Activated naive CD8-positive, alpha-beta T cell treated with anti-CD3 and anti-CD28 coated beads, Interleukin-2, amount 50 U/mL, for 16 hours (primary cell): ENCODE data around the gene GPX2.

Source experiments
- DNase-seq: peaks from one replicate; pipeline ENCODE4 v3.0.0-alpha.2; 2020; ENCODE audit warnings: low read depth, low spot score

The GPX2 gene

GRCh38 chr14:64940336-64940910 lies 2.1 kb downstream of the GPX2 start:
- no peak for DNase-seq

- no peak for DNase-seq
Observed at GRCh38 chr14:64939817-64940190, 2.7 kb downstream of the GPX2 start.

GRCh38 chr14:64938972-64939816 lies 3.4 kb downstream of the GPX2 start:
- no peak for DNase-seq

DNA sequence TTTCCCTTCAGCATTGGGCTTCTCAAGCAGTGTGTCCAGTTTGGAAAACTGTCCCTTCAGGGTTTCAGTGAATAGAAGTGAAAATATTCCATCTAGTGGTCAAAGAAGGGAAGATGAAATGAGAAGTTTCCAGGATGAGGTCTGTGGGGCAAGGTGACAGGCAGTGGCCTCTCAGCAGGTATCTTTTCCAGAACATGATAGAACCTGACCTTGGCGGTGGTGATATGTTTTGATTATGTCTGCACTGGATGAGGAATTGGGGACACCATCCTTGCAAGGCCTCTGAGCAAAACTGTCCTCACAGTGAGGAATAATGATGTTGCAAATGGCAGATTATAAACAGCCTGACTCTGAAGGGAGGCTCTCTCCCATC lies 4.7 kb downstream of the GPX2 start:
- no peak for DNase-seq

GRCh38 chr14:64937171-64937820 lies 5.2 kb downstream of the GPX2 start:
- no peak for DNase-seq

- DNase-seq = no peak
Observed at GRCh38 chr14:64935508-64935907, 7.0 kb downstream of the GPX2 start.

DNA sequence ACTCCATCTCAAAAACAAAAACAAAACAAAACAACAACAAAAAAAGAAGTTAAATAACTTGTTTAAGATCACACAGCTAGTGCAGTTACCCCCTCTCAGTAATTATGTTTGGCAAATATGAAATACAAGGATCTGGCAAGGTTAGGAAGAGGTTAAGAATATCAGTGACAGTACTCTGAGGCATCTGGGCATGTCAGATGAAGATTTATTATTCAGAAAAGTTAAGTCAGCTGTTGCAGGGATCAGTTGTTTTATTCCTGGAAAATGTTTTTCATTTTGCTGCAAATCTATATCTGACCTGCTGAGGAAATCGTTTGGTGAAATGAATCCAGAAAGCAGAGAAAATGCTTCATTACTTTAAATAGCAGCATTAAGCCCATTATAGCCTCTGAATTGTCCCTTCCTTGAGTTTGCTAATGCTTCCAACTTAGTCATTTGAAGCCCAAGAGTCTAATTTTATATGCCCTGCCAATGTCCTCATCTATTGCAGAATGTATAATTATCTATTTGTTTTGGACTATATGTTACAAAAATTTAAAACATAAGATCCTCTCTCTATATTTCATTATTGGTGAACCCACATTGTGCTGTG lies 8.1 kb downstream of the GPX2 start:
- DNase-seq = no peak

DNA sequence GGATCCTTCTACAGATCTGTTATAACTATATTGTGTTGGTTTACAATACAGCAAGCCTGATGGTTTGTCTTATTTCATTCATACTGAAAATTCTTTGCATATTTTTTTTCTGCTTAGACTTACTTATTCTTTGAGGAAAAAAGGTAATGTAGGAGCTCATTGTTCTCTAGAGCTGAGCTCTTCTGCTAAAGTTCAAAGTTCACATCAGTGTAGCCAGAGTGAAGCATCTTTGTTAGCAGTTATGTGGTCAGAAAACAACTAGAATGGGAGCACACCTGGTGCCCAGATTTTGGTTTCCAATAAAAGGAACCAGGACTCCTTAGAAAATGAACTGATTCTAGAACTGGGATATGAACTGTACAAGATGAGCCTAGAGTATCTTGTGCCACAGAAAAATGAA lies 10.3 kb downstream of the GPX2 start:
- DNase-seq = no peak

GRCh38 chr14:64931123-64931522 lies 11.4 kb downstream of the GPX2 start:
- DNase-seq = no peak

- no peak for DNase-seq
Observed at GRCh38 chr14:64930085-64930843, 12.3 kb downstream of the GPX2 start.

- no peak for DNase-seq
Observed at GRCh38 chr14:64929014-64929359, 13.6 kb downstream of the GPX2 start.

- no peak for DNase-seq
Observed at GRCh38 chr14:64928239-64929013, 14.1 kb downstream of the GPX2 start.

DNA sequence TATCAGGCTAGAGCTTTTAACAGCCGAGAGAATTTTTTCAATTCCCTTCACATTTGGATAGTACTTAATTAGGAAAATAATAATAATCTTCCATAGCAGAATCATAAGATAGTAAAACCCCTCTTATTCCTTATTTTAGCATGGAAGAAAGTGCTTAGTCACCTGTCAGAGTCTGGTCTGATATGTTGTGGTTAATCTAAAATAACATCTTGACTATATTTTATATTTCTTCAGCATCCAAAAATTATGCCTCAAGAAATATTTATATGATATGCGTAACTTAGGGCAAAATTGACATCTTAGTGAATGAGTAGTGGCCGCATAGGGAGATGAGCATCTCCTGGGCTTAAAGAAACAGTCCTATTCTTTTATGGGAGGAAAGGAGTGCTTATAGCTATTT lies 15.5 kb downstream of the GPX2 start:
- DNase-seq = no peak

- DNase-seq = no peak
Observed at GRCh38 chr14:64926398-64926995, 16.0 kb downstream of the GPX2 start.

DNA sequence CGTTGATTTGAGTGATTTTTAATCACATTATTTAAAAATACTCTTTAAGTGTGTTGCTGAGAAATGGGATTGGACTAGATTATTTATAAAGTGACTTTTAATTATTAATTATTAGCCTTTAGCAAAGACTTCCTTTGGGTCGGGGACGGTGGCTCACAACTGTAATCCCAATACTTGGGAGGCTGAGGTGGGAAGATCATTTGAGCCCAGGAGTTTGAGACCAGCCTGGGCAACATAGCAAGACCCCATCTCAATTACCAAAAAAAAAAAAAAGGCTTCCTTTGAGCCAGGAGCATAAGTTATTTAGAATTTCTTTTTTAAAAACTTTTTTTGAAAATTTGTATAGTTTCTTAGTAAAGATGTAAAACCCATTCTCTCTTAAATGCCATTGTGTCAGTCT lies 19.5 kb downstream of the GPX2 start:
- DNase-seq = no peak

DNA sequence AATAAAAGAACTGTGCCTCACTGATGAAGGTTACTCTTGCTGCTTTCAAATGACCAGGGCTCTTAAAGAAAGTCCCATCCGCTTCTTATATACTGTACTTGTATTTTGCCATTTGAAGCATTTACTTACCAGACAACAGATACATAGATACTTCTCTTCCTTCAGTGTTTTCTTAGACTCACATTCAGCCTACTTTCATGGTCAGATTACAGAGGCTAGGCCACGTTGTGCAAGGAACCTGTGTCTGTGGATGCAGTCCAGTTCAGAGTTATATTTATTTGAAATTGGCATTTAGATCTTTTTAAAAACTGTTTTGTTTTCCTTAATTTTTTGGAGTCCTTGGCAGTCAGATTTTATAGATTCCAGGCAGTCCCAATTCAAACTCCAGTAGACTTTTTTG lies 22.1 kb downstream of the GPX2 start:
- no peak for DNase-seq

- no peak for DNase-seq
Observed at GRCh38 chr14:64919618-64920017, 22.9 kb downstream of the GPX2 start.

- DNase-seq = no peak
Observed at GRCh38 chr14:64919215-64919614, 23.3 kb downstream of the GPX2 start.

GRCh38 chr14:64918216-64918615 lies 24.3 kb downstream of the GPX2 start:
- DNase-seq = no peak

DNA sequence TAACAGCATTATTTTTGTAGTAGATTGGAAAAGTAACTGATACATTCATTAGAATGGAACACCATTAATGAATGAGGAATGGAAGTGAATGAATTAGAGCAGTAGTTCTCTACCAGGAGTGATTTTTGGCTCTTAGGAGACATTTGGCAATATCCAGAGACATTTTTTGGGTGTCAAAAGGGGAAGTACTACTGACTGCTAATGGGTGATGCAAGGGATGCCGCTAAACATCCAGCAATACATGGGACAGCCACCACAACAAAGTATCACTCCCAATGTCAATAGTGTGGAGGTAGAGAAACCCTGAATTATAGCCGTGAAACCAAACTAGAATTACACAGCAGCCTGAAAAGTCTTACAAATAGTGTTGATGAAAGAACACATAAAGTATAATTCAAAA lies 26.7 kb downstream of the GPX2 start:
- no peak for DNase-seq

GRCh38 chr14:64915029-64915424 lies 27.5 kb downstream of the GPX2 start:
- no peak for DNase-seq
